ENCODE measurements around the gene SLC25A46.
A peak's percentile ranks its signal among the peaks of the same experiment; 100 is the strongest.
"Not testable (repeated sequence)": the region's sequence is repeated elsewhere in the genome, so short reads cannot be mapped to it uniquely, and the experiment has no call there.

The SLC25A46 gene

DNA sequence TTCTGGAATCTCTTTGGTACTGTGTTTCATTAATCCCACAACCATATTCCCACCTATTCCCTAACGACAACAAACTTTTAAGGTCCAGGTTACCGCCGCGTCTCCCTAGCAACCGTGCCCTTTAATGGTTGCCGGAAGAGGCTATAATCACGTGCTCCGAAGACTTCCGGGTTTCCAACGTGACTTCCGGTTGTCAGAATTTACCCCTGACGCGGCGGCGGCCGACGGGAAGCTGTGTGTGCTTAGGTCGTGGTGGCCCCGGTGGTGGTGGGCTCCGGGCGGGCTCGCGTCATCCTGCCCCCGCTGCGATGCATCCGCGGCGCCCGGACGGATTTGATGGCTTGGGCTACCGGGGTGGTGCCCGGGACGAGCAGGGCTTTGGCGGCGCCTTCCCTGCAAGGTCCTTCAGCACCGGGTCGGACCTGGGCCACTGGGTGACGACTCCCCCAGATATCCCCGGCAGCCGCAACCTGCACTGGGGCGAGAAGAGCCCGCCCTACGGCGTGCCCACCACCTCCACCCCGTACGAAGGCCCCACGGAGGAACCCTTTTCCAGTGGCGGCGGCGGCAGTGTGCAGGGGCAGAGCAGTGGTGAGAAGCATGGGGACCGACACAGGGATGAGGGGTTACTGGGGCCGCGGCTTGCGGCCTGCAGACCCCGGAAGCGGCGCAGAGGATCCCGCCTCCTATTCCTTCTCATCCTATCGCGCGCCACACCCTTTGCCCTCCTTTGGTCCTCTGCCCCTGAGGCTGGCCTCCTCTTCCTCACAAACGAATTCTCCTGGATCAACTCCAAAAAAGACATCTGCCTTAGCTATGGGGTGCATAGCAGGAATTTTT, at the start of gene SLC25A46:
SLC25A46 (plus strand) TSS at position 196 of the 840 bp plus-strand sequence; CDS start at position 309, 113 bp downstream.
- peak; percentile 79 to 82 for DNase-seq (ENCODE audit: low read depth in 2 of 2)

DNA sequence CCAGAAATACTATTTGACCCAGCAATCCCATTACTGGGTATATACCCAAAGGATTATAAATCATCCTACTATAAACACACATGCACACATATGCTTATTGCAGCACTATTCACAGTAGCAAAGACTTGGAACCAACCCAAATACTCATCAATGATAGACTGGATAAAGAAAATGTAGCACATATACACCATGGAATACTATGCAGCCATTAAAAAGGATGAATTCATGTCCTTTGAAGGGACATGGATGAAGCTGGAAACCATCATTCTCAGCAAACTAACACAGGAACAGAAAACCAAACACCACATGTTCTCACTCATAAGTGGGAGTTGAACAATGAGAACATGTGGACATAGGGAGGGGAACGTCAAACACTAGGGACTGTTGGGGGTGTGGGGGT, 48.2 kb upstream of the SLC25A46 start:
- not testable (repeated sequence) for DNase-seq (ENCODE audit: low read depth in 2 of 2)

DNA sequence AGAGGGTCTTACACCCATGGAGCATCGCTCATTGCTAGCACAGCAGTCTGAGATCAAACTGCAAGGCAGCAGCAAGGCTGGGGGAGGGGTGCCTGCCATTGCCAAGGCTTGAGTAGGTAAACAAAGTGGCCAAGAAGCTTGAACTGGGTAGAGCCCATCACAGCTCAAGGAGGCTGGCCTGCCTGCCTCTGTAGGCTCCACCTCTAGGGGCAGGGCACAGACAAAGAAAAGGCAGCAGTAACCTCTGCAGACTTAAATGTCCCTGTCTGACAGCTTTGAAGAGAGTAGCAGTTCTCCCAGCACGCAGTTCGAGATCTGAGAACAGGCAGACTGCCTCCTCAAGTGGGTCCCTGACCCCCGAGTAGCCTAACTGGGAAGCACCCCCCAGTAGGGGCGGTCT, 46.1 kb upstream of the SLC25A46 start:
- DNase-seq (ENCODE audit: low read depth in 2 of 2) = not testable (repeated sequence)

DNA sequence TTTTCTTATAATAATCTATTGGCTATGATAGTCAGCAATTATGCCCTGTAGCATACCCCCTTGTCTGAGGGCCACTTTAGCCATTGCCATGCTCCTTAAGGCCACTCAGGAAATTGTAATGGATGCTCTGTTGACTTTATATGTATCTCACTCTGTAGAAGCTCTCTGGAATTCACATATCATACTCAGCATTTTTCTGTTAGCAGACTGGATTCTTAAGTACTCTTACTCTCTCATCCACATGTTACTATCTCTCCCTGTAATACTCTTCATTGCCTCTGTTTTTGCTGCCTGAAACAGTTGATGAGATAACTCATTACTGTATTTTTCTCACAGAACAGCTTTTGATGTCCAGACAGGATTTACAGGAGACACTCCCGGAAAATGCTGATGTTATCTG, 36.5 kb upstream of the SLC25A46 start:
- DNase-seq (ENCODE audit: low read depth in 2 of 2) = no peak

DNA sequence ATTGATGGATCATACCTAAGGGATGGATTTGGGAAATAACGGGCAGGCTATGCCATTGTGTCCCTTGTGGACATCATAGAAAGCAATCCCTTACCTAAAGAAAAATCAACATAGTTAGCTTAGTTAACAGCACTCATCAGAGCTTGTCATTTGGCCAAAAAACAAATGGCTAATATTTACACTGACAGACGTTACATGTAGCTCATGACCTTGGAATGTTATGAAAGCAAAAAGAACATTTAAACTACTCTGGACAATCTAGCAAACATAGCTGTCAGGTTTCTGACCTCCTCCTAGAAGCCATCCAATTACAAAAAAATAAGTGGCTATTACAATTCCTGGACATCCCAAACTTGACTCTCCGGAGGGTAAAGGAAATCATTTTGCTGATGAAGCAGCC, 36.1 kb upstream of the SLC25A46 start:
- no peak for DNase-seq (ENCODE audit: low read depth in 2 of 2)

DNA sequence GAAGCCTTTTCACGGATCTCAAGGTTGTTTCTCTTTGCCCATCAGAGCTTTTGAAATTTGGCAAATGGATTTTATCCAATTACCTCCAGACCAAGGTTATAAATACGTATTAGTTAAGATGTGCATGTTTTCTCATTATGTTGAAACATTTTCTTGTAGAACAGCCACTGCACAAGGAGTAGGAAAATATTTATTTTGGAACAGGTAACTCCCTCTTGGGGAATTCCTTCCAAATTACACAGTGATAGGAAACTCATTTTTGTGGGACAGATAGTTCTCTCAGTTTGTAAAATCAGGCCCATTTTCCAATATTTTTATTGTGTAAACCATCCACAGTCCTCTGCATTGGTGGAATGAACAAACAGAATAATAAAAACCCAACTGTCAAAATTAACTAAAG, 35.3 kb upstream of the SLC25A46 start:
- no peak for DNase-seq (ENCODE audit: low read depth in 2 of 2)

DNA sequence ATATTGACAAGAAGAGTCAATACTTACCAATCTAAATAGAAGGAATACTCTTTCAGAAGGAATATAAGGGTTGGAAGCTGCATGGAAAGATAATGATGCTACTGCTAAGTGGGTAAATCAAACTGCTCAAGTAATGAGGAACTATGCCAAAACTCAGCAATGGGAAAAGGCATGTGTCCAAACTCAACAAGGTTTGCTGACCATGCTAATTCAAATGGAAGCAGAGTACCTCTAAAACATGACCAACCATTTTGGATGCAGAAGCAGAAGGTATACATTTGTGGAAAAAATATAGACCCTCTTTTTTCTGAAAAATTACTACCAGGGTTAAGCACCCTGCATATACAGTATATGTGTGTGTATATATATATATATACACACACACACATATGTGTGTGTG, 33.5 kb upstream of the SLC25A46 start:
- DNase-seq (ENCODE audit: low read depth in 2 of 2) = no peak

DNA sequence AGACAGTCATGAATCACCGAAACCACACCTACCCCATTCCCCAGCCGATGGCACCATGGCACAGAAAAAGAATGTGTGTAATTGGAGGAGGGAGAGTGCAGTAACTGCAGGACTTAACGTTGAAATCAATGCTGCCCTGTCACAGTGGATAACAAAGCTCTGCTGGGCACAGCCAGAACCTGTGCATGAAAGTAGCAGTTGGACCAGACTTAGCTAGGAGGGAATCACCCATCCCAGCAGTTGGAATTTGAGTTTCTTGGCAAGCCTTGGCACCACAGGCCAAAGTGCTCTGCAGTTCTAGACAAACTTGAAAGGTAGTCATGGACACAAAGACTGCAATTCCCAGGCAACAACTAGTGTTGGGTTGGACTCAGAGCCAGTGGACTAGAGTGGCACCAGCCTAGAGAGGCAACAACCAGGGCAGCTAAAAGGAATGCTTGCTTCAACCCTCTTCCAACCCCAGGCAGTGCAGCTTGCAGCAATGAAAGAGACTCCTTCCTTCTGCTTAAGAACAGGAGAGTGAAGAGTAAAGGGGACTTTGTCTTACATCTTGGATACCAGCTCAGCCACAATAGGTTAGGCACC, 31.5 kb upstream of the SLC25A46 start:
- DNase-seq (ENCODE audit: low read depth in 2 of 2) = no peak

DNA sequence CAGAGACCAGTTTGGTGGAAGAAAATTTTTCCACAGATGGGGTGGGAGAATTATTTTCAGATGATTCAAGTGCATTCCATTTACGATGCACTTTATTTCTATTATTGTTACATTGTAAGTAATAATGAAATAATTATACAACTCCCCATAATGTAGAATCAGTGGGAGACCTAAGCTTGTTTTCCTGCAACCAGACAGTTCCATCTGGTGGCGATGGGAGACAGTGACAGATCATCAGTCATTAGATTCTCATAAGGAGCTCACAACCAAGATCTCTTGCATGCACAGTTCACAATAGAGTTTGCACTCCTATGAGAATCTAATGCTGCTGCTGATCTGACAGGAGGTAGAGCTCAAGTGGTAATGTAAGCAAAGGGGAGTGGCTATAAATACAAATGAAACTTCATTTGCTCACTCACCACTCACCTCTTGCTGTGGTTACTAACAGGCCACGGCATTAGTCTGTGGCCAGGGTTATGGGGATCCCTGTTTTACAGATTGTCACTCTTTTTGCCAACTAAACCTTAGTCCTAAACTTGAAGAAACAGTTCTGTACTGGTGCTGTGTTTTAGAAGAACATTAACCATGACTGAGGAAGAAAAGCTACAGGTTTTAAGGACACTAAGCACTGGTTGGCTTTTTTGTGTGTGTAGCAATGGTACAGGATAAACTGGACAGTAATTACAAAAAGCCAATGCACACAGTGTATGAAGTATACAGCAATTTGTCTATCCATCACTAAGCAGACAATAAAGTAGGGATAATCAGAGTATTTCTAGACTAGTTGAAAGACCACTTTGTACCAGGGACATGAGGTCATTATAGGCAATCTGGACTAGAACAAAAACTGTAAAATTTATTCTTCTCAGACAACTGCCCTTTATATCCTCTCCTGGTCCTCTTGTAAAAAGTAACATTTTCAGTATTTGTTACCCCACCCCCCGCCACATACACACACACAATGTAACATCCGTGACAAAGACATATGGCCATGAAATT, 22.3 kb upstream of the SLC25A46 start:
- no peak for DNase-seq (ENCODE audit: low read depth in 2 of 2)

DNA sequence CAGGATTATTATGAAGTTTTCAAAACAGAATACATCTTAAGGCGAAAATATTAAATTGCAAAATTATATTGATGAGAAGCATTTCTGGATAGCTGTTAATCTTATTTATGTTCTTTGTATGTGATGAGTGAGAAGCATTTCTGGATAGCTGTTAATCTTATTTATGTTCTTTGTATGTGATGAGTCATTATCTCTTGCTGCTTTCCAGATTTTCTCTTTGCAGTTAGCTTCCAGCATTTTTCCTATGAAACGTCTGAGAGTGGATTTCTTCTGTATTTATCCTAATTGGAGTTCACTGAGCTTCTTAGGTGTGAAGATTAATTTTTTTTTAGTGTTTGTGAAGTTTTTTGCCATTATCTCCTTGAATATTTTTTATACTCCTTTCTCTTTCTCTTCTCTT, 20.5 kb upstream of the SLC25A46 start:
- DNase-seq (ENCODE audit: low read depth in 2 of 2) = no peak

DNA sequence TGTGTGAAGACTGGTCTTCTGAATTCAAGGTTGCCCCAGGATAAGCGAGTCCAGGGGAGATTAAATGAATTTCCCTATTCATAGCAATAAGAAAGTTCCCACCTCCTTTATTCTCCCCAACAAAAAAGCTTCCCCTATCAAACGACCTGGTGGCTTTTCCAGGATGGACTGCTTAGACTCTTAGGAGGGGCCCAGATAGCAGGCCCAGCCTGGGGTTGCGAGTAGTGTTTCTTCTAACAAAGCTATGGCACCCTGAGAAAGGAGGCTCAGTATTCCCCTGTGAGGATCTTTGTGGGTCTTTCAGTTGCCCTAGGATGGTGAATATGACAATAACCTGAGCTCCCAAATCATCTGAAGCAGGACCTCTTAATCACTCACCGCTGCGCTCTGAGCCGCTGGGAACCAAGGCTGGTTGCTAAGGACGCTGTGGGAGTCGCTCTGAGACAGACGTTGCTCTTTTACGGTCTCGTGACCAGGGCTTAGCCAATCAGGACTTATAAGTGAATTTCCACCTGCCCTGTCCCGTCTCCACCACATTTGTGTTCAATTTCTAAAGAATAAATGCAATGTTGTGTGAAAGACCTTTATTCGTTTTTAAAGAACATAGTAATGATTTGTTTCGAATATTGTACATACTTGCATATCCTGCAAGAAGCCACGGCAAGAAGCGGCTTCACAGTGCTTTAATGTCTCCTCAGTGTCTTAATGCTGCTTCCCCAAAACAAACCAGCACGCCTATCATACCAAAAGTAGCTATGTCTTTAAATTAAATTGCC, 12.4 kb upstream of the SLC25A46 start, which contains the start of gene TMEM232:
TMEM232 (minus strand) TSS at position 423 of the 776 bp plus-strand sequence. CDS start 59,319 bp downstream, outside the sequence.
- peak; percentile 53 to 62 for DNase-seq (ENCODE audit: low read depth in 2 of 2)

DNA sequence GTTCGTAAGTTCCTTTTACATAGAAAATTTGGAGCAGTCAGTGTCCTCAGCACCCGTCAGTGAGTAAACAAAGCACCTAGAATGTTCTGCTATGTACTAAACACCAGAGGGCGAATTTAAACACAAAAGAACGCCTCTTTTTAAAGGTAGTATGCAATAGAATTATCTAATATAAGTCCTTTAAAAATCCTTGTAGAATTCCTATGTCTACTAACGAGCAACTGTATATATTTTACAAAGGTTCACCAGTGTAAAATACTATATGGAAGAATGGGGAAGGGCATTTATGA, 11.8 kb upstream of the SLC25A46 start:
- no peak for DNase-seq (ENCODE audit: low read depth in 2 of 2)

DNA sequence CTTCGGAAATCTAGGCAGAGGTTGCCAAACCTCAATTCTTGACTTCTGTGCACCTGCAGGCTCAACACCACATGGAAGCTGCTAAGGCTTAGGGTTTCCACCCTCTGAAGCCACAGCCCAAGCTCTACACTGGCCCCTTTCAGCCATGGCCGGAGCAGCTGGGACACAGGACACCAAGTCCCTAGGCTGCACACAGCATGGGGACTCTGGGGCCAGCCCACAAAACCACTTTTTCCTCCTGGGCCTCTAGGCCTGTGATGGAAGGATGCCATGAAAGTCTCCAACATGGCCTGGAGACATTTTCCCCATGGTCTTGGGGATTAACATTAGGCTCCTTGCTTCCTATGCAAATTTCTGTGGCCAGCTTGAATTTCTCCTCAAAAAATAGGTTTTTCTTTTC, 7.3 kb upstream of the SLC25A46 start:
- DNase-seq (ENCODE audit: low read depth in 2 of 2) = not testable (repeated sequence)

DNA sequence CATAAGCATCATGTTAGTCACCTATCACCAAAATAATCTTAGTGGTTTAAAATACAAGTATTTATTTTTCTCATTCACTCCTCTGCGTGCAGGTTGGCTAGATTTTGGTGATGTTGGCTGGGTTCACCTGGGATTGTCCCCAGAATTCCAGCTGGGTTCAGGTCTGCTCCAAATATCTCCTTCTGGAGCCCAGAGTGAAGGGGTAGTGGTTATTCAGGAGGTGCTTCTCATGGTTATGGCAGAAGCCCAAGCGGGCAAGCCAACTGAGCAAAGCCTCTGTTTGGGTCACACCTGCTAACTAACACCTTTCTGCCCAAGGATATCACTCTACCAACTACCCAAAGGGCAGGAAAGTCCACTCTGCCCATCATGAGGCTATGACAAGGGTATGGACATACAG, 4.7 kb upstream of the SLC25A46 start:
- DNase-seq (ENCODE audit: low read depth in 2 of 2) = no peak

DNA sequence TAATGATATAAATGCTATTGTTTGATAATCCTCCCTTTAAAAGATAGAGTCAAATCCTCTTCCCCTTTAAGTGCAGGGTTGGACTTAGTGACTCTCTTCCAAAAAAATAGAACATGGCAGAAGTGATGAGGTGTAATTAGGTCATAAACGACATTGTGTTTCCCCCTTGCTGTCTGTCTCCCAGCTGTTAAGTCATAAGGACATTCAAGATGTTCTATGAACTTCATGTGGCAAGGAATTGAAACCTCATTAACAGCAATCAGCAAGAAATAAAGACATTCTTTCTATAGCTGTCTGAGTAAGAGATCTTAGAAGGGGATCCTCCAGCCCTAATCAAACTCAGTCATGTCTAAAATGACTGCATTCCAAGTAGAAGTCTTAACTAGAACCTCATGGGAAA, 3.3 kb upstream of the SLC25A46 start:
- no peak for DNase-seq (ENCODE audit: low read depth in 2 of 2)

DNA sequence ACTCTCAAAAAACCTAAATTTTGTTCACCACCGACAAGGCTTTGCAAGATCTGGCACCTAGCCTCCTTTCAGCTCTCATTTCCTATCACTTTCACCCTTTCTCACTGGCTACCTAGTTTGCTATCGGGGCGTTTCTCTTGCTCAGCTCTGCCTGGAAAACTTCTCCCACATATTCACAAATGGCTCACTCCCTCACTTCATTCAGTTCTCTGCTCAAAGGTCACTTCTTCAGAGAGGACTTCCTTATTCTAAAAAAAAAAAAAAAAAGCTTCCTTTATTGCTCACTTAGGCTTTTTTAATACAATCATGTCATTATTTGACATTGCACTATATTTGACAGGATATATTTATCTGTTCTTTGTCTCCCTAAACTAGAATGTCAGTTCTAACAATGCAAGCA, 2.1 kb upstream of the SLC25A46 start:
- no peak for DNase-seq (ENCODE audit: low read depth in 2 of 2)

DNA sequence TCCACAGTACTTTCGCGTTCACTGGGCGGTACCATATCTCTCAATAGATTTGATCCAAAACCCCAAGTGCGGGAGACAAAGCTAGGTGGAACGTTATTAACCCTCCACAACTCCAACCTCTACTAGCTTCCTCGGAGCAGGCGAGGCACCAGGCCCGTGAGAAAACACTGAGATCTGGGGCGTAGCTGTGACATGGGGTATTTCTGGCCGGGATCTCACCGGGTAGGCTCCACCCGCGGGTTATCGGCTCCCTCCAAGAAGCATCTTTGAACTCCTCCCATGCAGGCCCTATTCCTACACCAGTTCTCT, 350 bp upstream of the SLC25A46 start:
- DNase-seq (ENCODE audit: low read depth in 2 of 2) = no peak

DNA sequence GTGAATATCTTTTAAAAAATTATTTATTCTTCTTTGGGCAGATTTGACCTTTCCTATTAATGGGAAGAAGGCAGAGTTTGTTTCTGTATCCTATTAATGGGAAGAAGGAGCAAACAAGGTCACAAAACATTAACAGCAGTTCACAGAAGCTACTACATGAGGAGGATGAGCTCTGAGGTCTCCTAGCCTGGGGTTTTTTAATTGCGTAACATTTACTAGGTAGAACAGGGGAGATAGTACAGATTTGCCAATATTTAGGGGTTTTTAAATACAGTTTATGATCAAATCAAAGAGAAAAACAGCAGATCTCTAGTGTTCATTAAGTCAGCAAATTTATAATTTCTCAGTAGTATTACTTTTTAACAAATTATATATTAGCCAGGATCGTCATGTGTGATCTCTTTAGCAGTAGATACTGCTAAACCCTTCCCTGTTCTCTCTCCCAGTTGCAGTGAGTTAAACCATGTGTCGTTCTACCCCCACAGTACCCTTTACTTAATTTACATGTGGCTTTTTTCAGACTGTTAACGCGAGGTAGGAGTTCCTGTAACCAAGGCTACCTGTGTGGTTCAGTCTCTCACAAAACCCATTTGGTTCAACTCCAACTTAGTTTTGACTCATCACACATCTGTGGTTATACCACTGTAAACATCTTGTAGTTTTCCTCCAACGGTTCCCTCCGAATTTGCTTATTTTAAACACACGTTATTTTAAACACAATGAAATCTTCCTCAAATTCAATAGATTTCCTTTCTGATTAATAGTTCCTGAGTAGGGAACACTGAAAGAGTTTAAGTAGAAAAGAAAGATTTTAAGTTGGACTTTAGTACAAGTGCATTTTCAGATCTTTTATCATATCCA, 13.3 kb downstream of the SLC25A46 start:
- no peak for DNase-seq (ENCODE audit: low read depth in 2 of 2)

DNA sequence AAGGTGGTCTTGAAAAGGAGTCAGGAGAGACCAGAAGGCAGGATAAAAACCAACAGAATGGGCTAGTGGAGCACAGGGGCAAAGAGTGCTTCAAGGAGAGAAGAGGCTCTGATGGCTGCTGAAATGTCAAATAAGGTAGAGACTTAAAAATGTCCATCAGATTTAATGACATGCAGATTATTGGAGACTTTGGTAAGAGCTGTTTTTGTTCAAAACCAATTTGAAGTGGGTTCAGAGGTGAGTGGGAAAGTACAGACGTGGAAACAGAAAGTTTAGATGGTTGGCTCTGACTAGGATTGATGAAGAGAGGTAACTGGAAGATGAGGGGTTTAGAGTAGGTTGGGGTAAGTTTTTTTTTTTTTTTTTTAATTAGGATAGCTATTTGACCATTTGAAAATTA, 14.1 kb downstream of the SLC25A46 start:
- no peak for DNase-seq (ENCODE audit: low read depth in 2 of 2)

DNA sequence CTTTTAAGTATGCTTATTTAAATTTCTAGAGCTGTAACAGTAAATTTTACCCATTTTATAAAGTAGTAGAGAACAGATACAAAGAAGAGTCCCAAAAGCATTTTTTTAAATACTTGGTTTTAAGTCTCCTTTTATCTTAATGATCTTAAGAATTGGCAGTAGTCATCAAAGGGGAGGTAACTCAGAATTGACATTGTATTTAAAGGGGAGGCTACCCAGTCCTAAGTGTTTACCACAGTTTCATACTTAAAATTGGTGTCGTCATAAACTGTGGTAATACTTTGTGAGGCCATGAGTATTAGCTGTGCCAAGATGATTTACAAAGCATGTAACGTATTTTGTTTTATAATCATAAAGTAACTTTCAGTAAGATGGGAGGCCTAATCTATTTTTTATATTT, 14.8 kb downstream of the SLC25A46 start:
- DNase-seq (ENCODE audit: low read depth in 2 of 2) = no peak

DNA sequence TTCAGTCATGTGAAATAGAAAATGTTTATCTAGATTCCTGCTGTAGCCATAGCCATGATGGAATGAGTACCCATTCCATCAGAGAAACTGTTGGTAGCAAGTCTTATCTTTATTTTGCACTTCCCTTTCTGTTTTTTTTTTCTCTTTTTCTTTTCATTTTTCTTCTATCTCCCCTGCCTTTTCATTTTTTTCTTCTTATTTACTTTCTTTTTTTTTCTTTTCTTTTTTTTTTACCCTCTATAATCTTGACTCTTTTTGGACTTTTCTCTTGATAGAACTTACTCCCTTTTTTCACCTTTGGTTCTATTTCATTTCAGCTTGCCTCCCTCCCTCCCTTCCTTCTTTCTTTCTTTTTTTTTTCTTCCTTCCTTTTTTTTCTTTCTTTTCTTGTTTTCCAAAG, 15.4 kb downstream of the SLC25A46 start:
- DNase-seq (ENCODE audit: low read depth in 2 of 2) = no peak
